NCI-H146 treated with DMSO at 0.1 percent for 48 hours (cell line): ENCODE results near the gene PNO1.
"Not testable (repeated sequence)": the region's sequence is repeated elsewhere in the genome, so short reads cannot be mapped to it uniquely, and the experiment has no call there.

ENCODE experiments used
- DNase-seq: peaks from one replicate; lab custom pipeline; 2025; ENCODE audit not compliant: unreplicated experiment; lab: John Stamatoyannopoulos, UW

The PNO1 gene

GRCh38 chr2:68156419-68156818, 1.3 kb upstream of the PNO1 start:
- DNase-seq = no peak

GRCh38 chr2:68157002-68157401, 686 bp upstream of the PNO1 start:
- DNase-seq = no peak

- no peak for DNase-seq
Observed at GRCh38 chr2:68158134-68158447, 403 bp downstream of the PNO1 start.

GRCh38 chr2:68163641-68164040, 6.0 kb downstream of the PNO1 start:
- no peak for DNase-seq

- no peak for DNase-seq
Observed at GRCh38 chr2:68167186-68167585, 9.5 kb downstream of the PNO1 start.

- DNase-seq = no peak
Observed at GRCh38 chr2:68169308-68169707, 11.6 kb downstream of the PNO1 start.

- no peak for DNase-seq
Observed at GRCh38 chr2:68171146-68171545, 13.5 kb downstream of the PNO1 start.

GRCh38 chr2:68171684-68172083, 14.0 kb downstream of the PNO1 start:
- no peak for DNase-seq

GRCh38 chr2:68172521-68172920, 14.8 kb downstream of the PNO1 start:
- DNase-seq = no peak

GRCh38 chr2:68172990-68173700, 15.5 kb downstream of the PNO1 start:
- no peak for DNase-seq

GRCh38 chr2:68175210-68175609, 17.5 kb downstream of the PNO1 start:
- not testable (repeated sequence) for DNase-seq

GRCh38 chr2:68176657-68177056, 19.0 kb downstream of the PNO1 start:
- DNase-seq = no peak

- no peak for DNase-seq
Observed at GRCh38 chr2:68177541-68177940, 19.9 kb downstream of the PNO1 start.

GRCh38 chr2:68178432-68178831, 20.7 kb downstream of the PNO1 start:
- DNase-seq = no peak

GRCh38 chr2:68178954-68179627, 21.4 kb downstream of the PNO1 start:
- no peak for DNase-seq

- DNase-seq = no peak
Observed at GRCh38 chr2:68182902-68183301, 25.2 kb downstream of the PNO1 start.

GRCh38 chr2:68185541-68186164, 28.0 kb downstream of the PNO1 start:
- peak; percentile 28 for DNase-seq

GRCh38 chr2:68187329-68187728, 29.6 kb downstream of the PNO1 start:
- no peak for DNase-seq

GRCh38 chr2:68188831-68189230, 31.1 kb downstream of the PNO1 start:
- DNase-seq = no peak

GRCh38 chr2:68189991-68190784, 32.5 kb downstream of the PNO1 start:
- DNase-seq = no peak

GRCh38 chr2:68190991-68191731, 33.5 kb downstream of the PNO1 start:
- no peak for DNase-seq
